GM23248 (cell line): Measurements from ENCODE around the gene C1RL. TPM values are rescaled to one million over a fixed set of nuclear protein-coding genes. Genes with fewer than 3 reads are reported as not detected.

ENCODE experiments used
- DNase-seq: peaks from one replicate; pipeline ENCODE4 v3.0.0-alpha.2; 2015
- H2AFZ ChIP-seq: fragments of 200-600 bp; sonication (generic); 2 replicates; pipeline ENCODE4 v1.6.1; 2016; ENCODE audit warnings: antibody characterized with exemption
- H3F3A ChIP-seq: fragments of 200-600 bp; sonication (generic); 2 replicates; pipeline ENCODE4 v1.6.1; 2016; ENCODE audit warnings: mild to moderate bottlenecking, antibody characterized with exemption, mixed run types; ENCODE audit not compliant: insufficient read depth
- H3K27ac ChIP-seq: fragments of 200-600 bp; sonication (generic); 2 replicates; pipeline ENCODE4 v1.5.1; 2016; ENCODE audit warnings: mild to moderate bottlenecking
- H3K27me3 ChIP-seq: fragments of 200-600 bp; sonication (generic); replicated peaks from 2 replicates; pipeline ENCODE4 v1.6.1; 2016; ENCODE audit warnings: mild to moderate bottlenecking; ENCODE audit not compliant: insufficient read depth
- H3K36me3 ChIP-seq: fragments of 200-600 bp; sonication (generic); 2 replicates; pipeline ENCODE4 v1.6.1; 2016; ENCODE audit warnings: low read depth, mild to moderate bottlenecking
- H3K4me1 ChIP-seq: fragments of 200-600 bp; sonication (generic); 2 replicates; pipeline ENCODE4 v1.6.1; 2016; ENCODE audit warnings: mild to moderate bottlenecking; ENCODE audit not compliant: insufficient read depth
- H3K4me2 ChIP-seq: fragments of 200-600 bp; sonication (generic); one replicate; pipeline ENCODE4 v1.6.1; 2016; ENCODE audit warnings: mild to moderate bottlenecking; ENCODE audit not compliant: unreplicated experiment
- H3K4me3 ChIP-seq: fragments of 200-600 bp; sonication (generic); 2 replicates; pipeline ENCODE4 v1.5.1; 2016; ENCODE audit warnings: mild to moderate bottlenecking
- H3K79me2 ChIP-seq: fragments of 200-600 bp; sonication (generic); 2 replicates; pipeline ENCODE4 v1.6.1; 2016; ENCODE audit warnings: mild to moderate bottlenecking; ENCODE audit not compliant: insufficient read depth
- H3K9ac ChIP-seq: fragments of 200-600 bp; sonication (generic); 2 replicates; pipeline ENCODE4 v1.6.1; 2016; ENCODE audit warnings: mild to moderate bottlenecking
- H3K9me2 ChIP-seq: fragments of 200-600 bp; sonication (generic); 2 replicates; pipeline ENCODE4 v1.6.1; 2016; ENCODE audit warnings: mixed run types, mild to moderate bottlenecking, moderate library complexity; ENCODE audit not compliant: insufficient read depth
- H3K9me3 ChIP-seq: fragments of 200-600 bp; sonication (generic); one replicate; pipeline ENCODE4 v1.6.1; 2017; ENCODE audit warnings: low read depth
- H4K20me1 ChIP-seq: fragments of 200-600 bp; sonication (generic); 2 replicates; pipeline ENCODE4 v1.6.0; 2016; ENCODE audit not compliant: insufficient read depth
- EZH2 ChIP-seq: fragments of 200-600 bp; sonication (generic); IDR thresholded peaks from 2 replicates; pipeline ENCODE4 v1.6.1; 2018; ENCODE audit warnings: antibody characterized with exemption, mild to moderate bottlenecking; ENCODE audit not compliant: insufficient read depth, poor library complexity, severe bottlenecking
- EZH2phosphoT487 ChIP-seq: fragments of 200-600 bp; sonication (generic); IDR thresholded peaks from 2 replicates; pipeline ENCODE4 v1.6.1; 2018; ENCODE audit warnings: antibody characterized with exemption, moderate library complexity, mild to moderate bottlenecking, low read depth; ENCODE audit not compliant: insufficient read depth
- WGBS, 2 experiments: methylation state at CpG; one replicate each; pipeline ENCODE4 v1.1.6; 2015 to 2017; ENCODE audit warnings: low lambda C conversion rate in 2 of 2, low coverage in 1 of 2; ENCODE audit errors: missing lambda C conversion rate in 2 of 2; 5-methylcytosine and 5-hydroxymethylcytosine counted together
- in situ Hi-C: fragments of 300-500 bp; cut with MboI; formaldehyde crosslinking; loops from 2 replicates; pipeline ENCODE4 v1.15.0; 2020
- polyA plus RNA-seq: library from polyadenylated mRNA; unstranded; fragments of >200 nt; fragmentation: Nextera tagmentation; extraction: Ambion mirVana; gene quantifications from 2 replicates; pipeline ENCODE4 v1.2.1, GENCODE V29; 2016
- total RNA-seq: library from RNA; depleted of rRNA; stranded (reverse); fragments of >200 nt; shearing (Covaris generic); gene quantifications from 2 replicates; pipeline ENCODE4 v1.2.3, GENCODE V29; 2014; rRNA removed

Gene C1RL, protein sequence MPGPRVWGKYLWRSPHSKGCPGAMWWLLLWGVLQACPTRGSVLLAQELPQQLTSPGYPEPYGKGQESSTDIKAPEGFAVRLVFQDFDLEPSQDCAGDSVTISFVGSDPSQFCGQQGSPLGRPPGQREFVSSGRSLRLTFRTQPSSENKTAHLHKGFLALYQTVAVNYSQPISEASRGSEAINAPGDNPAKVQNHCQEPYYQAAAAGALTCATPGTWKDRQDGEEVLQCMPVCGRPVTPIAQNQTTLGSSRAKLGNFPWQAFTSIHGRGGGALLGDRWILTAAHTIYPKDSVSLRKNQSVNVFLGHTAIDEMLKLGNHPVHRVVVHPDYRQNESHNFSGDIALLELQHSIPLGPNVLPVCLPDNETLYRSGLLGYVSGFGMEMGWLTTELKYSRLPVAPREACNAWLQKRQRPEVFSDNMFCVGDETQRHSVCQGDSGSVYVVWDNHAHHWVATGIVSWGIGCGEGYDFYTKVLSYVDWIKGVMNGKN
- 22.2 and 26.7 TPM in 2 replicates for total RNA-seq
- 14.3 and 14.9 TPM in 2 replicates for polyA plus RNA-seq

DNA sequence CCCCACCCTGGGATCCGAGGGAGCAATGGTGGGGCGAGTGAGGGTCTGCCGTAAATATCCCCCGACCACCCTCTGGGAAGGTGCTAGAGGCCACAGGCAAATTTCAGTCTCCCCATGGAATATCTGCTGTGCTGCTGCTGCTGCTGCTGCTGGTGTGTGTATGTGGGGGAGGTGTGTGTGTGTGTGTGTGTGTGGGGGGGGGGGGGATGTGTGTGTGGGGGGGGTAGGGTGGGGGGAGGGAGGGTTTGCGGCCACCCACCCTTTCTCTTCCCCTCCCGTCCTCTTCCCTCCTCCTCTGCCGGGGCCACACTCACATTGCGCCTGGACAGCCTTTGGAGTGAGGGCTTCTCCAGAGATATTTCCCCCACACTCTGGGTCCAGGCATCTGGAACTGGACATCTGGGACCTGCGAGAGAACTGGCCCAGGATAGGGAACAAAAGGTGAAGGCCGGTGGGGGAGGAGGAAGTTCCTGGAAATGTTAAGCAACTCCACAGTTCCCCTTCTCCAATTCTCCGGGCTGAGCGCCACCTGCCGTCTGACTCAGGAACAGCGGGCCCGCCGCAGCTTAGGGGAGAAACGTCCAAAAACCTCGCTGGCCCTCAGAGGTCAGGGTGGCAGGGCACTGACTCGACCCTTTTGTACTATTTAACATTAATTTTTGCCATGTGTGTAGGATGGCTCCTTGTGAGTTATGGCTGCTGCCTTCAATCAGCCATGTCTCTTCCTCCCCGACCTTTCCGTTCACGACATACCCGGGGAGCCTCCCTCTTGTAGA lies at the start of gene C1RL:
Gene C1RL (minus strand): TSS at position 419 of the 776 bp plus-strand sequence. CDS start 34 bp downstream, at position 385.
- Histone ChIP-seq H4K20me1 (no peaks in the 10 kb centered on the region), H3K4me1 (peaks cover 11% of the 10 kb centered on the region), H3K4me2 (peak within 1 kb of the TSS; percentile 97), H3K36me3 (no peaks in the 10 kb centered on the region; the same call in 1 of the 2 replicates), H3K9me2 (no peaks in the 10 kb centered on the region), H3K4me3 (peak within 1 kb of the TSS; percentile 99), H3F3A (no peaks in the 10 kb centered on the region), H3K79me2 (peaks cover 48% of the 10 kb centered on the region), H3K9ac (peak within 1 kb of the TSS; percentile 99), H3K27ac (peak within 1 kb of the TSS; percentile 96), H3K9me3 (no peaks in the 10 kb centered on the region), H3K27me3 (no peaks in the 10 kb centered on the region), H2AFZ (peak within 1 kb of the TSS; percentile 82)
- 9 to 10% methylated on average over 22 to 23 of the region's 23 CpGs for WGBS, 2 experiments
- in situ Hi-C loops, result no loop called here
- peak; percentile 87 for DNase-seq
- no peak for TF ChIP-seq EZH2
- no peak for TF ChIP-seq EZH2phosphoT487

DNA sequence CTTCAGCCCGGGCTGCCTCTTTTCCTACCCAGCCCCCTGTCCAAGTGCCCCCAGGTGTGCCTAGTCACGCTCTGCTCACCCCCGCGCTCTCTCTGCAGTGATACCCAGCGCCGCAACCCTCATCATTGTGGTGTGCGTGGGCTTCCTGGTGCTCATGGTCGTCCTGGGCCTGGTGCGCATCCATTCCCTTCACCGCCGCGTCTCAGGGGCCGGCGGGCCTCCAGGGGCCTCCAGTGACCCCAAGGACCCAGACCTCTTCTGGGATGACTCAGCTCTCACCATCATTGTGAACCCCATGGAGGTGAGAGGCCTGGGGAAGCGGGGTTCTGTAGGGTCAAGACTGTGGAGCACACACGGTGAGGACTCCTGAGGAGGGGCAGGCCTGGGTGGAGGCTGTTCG lies 48.4 kb upstream of the C1RL start:
- in situ Hi-C loops, result no loop called here

DNA sequence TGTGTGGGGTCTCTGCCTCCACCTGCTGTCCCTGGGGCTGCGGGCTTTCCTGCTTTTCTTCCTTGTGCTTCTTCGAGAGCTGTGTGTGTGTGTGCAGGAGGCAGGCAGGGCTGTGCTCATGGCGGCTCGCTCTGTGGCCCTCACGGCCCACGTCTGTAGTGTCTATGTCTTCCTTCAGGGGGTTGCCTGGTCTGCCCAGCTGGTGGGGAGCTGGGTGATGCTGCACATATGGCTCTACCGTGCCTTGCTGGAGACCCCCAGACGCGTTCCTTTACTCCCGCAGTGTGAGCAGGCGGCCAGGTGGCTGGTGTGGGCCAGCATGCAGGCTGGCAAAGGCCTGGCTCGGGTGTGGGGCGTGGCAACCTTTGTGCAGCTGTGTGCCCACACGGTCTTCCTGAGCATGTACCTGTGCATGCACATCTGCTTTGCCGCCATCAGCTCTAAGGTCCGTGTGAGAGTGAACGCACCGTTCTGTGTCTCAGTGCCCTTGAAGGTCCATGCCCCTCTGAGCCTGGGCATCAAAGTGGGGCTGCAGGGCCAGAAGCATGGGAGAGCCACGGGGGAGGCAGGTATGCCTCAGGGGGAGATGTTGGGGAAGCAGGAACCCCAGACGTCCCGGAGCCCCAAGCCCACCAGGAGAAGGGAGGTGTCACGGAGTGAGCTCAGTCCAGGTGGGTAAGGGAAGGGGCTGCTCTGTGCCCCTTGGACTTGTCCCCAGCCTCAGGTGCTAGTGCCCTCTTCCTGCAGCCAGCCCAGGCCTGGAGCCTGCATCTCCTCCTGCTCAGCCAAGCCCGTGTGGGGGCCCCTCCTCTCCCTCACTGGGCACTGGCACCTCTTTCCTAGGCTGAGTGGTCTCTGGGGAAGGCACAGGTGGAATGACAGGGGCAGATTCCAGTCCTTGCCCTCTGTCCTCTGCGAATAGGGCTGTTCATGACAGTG lies 47.5 kb upstream of the C1RL start:
- H3F3A ChIP-seq, result no peaks in the 10 kb centered on the region
- H2AFZ ChIP-seq, result no peak overlapping the region
- H3K4me1 ChIP-seq, result no peaks in the 10 kb centered on the region
- H3K79me2 ChIP-seq, result no peaks in the 10 kb centered on the region
- no peak overlapping the region for H3K4me3 ChIP-seq
- no peak overlapping the region for H3K27ac ChIP-seq
- H3K4me2 ChIP-seq, result no peak overlapping the region
- H3K9me2 ChIP-seq, result no peaks in the 10 kb centered on the region
- DNase-seq, result no peak
- H3K9me3 ChIP-seq, result no peaks in the 10 kb centered on the region
- H4K20me1 ChIP-seq, result no peaks in the 10 kb centered on the region
- no peaks in the 10 kb centered on the region for H3K27me3 ChIP-seq
- TF ChIP-seq EZH2, result no peak
- TF ChIP-seq EZH2phosphoT487, result no peak
- in situ Hi-C loops, result no loop called here
- no peak overlapping the region for H3K9ac ChIP-seq
- peaks cover 7% of the 10 kb centered on the region; the same call in 1 of the 2 replicates for H3K36me3 ChIP-seq
- 81 to 90% methylated on average over 23 to 24 of the region's 24 CpGs for WGBS, 2 experiments

More for the DNA sequence above, 48.4 kb upstream of the C1RL start:
- H3K9me3 ChIP-seq, result no peaks in the 10 kb centered on the region
- DNase-seq, result no peak
- no peak overlapping the region for H3K27ac ChIP-seq
- no peaks in the 10 kb centered on the region for H3F3A ChIP-seq
- H3K79me2 ChIP-seq, result no peaks in the 10 kb centered on the region
- peaks cover 3% of the 10 kb centered on the region; the same call in 1 of the 2 replicates for H3K36me3 ChIP-seq
- H3K4me3 ChIP-seq, result no peak overlapping the region
- no peak overlapping the region for H3K4me2 ChIP-seq
- H3K4me1 ChIP-seq, result no peaks in the 10 kb centered on the region
- TF ChIP-seq EZH2 (no peak), EZH2phosphoT487 (no peak)
- H3K27me3 ChIP-seq, result no peaks in the 10 kb centered on the region
- no peaks in the 10 kb centered on the region for H3K9me2 ChIP-seq
- no peak overlapping the region for H3K9ac ChIP-seq
- H2AFZ ChIP-seq, result no peak overlapping the region
- H4K20me1 ChIP-seq, result no peaks in the 10 kb centered on the region
- WGBS, 2 experiments, result 93 to 95% methylated on average over 13 to 17 of the region's 17 CpGs
